ENCODE measurements around the gene SETD2.
"Not testable (repeated sequence)": the region's sequence is repeated elsewhere in the genome, so short reads cannot be mapped to it uniquely, and the experiment has no call there.

SETD2 gene

GRCh38 chr3:47098910-47099309 is 65.0 kb downstream of the SETD2 start:
- DNase-seq = no peak

- no peak for DNase-seq
Measured at GRCh38 chr3:47097864-47098263, 66.0 kb downstream of the SETD2 start.

DNA sequence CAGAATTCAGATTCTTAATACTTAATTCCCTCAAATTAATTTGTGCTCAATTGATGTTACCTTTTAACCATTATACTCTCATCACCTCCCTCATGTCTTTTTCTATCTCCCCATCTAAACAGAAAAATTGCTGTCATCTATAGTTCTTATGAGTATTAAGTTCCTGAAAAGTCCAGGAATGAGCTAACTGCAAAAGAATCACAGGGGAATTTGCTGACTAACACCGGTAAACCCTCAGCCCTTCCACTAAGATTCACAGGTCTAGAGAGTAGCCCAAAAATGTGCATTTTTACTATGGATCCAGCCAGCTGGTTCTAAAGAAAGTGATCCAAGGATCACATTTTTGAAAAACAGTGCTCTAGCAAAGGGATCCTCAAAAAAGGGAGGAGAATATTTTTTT is 67.0 kb downstream of the SETD2 start:
- DNase-seq = no peak

- DNase-seq = no peak
Measured at GRCh38 chr3:47092090-47092489, 71.8 kb downstream of the SETD2 start.

GRCh38 chr3:47089630-47090029 is 74.3 kb downstream of the SETD2 start:
- DNase-seq = no peak

- DNase-seq = no peak
Measured at GRCh38 chr3:47086071-47086470, 77.8 kb downstream of the SETD2 start.

DNA sequence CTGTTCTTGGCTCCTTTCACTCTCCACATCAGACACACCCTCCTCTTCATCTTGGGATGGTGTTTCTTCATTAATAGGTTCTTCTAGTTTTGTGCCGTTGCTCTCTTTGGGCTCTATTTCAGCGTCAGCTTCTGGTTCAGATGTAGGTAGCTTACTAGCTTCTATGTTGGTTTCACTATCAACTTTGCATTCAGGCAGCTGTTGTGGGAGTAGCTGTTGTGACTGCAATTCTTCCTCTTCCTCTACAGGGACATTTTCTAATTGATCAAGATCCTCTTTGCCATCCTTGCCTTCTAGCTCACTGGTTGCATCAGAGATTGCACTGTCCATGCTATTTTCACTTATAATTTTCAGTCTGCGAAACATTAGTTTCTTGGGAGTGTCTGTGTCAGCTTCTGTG is 80.1 kb downstream of the SETD2 start:
- DNase-seq = no peak

GRCh38 chr3:47082519-47082918 is 81.4 kb downstream of the SETD2 start:
- DNase-seq = no peak

GRCh38 chr3:47079432-47079831 is 84.5 kb downstream of the SETD2 start:
- no peak for DNase-seq

GRCh38 chr3:47073685-47074084 is 90.2 kb downstream of the SETD2 start:
- DNase-seq = no peak

GRCh38 chr3:47070770-47071169 is 93.1 kb downstream of the SETD2 start:
- DNase-seq = no peak

GRCh38 chr3:47066259-47066658 is 97.7 kb downstream of the SETD2 start:
- DNase-seq = not testable (repeated sequence)

DNA sequence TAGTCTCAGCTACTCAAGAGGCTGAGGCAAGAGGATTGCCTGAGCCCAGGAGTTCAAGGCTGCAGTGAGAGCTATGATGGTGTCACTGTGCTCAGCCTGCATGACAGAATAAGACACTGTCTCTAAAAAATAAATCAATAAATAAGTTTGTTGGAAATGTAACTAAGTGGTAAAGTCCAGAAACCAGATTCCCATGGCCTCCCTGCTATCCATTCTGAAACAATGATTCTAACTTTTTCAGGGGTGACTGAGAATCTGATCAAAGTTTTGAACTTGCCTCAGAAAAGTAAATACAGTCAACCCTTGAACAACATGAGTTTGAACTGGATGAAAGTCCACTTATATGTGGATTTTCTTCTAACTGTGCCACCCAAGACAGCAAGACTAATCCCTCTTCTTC is 98.2 kb downstream of the SETD2 start:
- DNase-seq = no peak

DNA sequence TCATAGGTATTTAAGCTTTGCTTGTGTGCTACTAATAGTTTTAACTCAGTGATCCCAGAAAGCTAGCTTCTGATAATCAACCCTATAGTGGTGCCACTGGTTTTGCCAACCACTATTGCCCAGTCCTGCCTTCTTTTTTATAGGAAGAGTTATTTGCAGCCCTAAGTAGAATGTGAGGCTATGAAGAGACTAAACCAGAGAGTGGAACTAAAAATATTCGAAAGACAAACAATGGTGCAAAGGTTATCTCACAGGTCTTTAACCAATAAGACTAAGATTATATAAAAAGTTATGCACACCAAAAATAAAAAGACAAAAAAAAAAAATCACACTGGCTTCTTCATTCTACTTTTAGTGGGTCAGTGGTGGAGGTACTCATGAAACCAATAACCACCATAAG is 98.9 kb downstream of the SETD2 start:
- DNase-seq = no peak

- no peak for DNase-seq
Measured at GRCh38 chr3:47057212-47057671, 106.7 kb downstream of the SETD2 start.

DNA sequence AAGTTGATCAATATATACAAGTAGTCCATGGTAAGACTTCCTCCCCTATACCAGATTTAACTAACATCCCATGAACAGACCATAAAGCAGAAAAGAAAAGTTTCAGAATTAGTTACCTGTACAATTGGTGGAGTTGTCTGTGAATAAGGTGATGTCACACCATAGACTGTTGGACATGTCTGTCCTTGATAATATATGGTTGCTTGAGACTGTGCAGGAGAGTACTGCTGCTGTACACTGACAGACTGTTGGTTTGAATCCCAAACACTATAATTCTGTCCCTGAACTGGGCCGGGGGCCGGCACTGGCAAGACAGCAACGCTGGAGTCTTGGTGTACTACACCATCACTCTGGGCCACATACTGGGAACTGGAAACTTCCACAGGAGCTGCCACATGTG is 107.2 kb downstream of the SETD2 start:
- no peak for DNase-seq

GRCh38 chr3:47054412-47054811 is 109.5 kb downstream of the SETD2 start:
- no peak for DNase-seq

DNA sequence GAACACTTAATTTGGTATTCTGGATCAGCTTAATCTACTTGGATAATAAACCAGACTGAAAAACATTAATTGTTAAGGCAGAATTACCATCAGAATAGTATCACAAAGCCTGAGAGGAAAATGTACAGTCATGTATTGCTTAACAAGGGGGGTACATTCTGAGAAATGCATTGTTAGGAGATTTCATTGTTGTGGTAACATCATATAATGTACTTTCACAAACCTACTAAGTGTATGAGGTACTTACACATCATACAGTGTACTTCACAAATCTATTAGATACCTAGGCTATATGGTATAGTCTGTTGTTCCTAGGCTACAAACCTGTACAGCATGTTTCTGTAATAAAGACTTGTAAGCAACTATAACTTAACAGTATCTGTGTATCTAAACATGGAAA is 116.2 kb downstream of the SETD2 start:
- no peak for DNase-seq

DNA sequence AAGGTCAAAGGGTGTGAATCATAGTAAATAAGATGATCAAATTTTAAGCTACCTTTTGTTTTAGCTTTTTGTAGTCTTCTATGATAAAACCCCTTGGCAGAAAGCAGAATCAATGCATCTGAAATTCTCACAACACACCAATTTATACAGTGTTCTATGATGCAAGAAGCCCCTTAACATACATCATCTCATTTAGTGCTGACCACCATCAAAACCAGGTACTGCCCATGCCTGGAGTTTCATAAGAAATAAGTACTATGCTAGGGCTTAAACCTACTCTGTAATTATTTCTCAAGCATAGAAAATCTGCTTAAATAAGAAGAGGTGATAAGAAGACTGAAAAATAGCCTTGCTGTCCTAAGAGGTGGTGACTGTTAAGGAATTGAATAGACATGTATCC is 116.8 kb downstream of the SETD2 start:
- no peak for DNase-seq

- no peak for DNase-seq
Measured at GRCh38 chr3:47042231-47042791, 121.6 kb downstream of the SETD2 start.

DNA sequence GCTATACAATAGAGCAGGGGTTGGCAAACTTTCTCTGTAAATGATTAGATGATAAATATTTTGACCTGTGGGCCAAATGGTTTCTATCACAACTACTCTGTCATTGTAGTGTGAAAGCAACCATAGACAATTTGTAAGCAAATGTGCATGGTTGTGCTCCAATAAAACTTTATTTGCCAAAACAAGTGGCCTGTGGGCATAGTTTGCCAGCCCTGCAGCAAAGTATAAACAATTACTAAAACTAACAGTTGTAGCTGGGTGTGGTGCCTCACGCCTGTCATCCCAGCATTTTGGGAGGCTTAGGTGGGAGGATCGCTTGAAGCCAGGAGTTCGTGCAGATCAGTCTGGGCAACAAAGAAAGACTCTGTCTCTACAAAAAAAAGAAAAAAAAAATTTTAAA is 122.8 kb downstream of the SETD2 start:
- DNase-seq = no peak

DNA sequence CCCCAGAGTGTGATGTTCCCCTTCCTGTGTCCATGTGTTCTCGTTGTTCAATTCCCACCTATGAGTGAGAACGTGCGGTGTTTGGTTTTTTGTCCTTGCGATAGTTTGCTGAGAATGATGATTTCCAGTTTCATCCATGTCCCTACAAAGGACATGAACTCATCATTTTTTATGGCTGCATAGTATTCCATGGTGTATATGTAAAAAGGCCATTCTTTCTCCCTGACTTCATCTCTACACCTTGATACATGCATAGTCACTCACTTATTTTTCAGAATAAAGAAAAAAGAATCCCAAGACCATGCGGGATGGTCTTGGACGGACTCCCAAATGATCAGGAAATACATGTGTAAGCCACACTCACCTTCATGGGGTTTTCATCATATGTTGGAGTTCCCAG is 126.6 kb downstream of the SETD2 start:
- not testable (repeated sequence) for DNase-seq

DNA sequence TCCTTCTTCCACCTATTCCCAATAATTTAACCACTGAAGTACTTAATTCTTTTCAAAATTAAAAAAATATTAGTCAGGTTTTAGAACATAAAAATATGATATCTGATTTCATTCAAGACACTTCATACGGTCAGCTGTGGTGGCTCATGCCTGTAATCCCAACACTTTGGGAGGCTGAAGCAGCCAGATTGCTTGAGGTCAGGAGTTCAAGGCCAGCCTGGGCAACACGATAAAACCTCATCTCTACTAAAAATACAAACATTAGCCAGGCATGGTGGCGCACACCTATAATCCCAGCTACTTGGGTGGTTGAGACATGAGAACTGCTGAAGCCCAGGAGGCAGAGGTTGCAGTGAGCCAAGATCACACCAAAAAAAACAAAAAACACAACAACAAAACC is 127.8 kb downstream of the SETD2 start:
- no peak for DNase-seq

DNA sequence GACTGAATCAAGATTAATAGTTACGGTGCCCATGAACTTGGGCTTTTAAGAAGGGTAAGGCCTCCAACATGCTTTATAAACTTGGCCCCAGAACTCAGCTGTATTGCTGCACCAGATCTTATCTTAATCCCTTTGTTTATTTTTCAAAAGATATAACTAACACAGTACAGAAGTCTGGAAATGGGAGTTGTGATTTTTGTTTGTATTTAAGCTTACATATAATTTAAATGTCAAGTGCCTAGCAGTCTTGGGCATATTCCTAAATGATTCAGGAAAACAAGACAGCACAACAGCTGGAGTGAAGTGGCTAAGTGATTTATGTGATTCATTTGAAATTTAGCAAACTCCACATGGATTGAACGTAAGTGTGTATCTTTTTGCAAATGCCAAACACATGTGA is 128.3 kb downstream of the SETD2 start:
- DNase-seq = no peak

DNA sequence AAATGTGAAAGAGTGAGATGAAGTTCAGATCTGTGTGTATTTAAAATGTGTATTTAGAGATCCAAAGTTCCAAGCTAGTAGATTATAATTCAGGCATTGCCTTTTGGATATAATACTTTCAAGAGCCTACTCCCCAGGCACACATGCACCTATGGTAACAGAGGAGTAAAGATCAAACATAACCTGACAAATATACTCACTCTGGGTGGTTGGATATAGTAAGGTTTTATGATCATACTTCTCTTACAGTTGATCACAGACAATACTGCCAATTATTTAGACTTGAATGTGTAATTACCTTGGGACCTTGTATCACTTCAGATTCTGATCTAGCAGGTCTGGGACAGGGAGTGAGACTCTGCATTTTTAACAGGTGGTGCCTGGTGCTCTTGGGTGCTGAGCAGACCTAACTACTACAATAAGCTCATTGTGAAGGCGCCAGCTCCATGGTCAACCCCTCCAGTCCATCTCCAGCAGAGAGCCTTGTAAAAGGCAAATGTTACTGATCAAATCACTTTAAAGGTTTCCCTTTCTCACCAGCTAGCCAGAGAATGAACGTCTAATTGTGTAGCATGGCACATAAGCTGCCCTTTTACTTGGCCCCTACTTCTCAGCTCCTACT is 128.9 kb downstream of the SETD2 start:
- no peak for DNase-seq
